Measurements from ENCODE around the gene CHN1.

CHN1 gene

DNA sequence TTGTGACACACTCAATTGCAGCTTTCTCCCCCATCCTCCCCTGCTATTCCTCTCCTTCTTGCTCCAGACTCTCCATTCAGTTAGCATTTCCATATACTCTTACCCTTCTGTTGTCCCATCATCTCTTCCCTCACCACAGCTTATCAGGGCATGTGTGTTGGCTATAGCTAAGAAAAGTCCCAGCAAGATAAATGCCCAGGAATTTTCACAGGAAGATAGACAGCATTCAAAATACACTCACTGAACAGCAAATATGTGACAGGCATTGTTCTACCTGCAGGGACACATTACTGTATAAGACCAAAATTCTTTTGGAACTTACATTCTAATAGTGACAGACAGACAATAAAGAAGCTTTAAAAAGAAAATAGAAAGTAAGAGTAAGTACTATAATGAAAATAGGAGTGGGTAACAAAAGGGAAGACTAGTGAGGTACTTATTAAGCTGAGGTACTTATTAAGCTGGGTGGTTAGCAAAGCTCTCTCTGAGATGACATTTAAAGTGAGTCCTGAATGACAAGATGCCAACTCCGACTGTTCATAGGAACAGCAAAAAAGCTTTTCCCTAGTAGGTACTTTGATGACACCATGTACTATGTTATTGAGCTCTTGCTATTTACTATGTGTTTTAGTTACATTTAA is 86.2 kb downstream of the CHN1 start:
- ATAC-seq, result no peak

GRCh38 chr2:174916270-174916930 is 88.8 kb downstream of the CHN1 start:
- no peak for ATAC-seq

- ATAC-seq, result no peak
Measured at GRCh38 chr2:174914853-174915760, 90.1 kb downstream of the CHN1 start.

DNA sequence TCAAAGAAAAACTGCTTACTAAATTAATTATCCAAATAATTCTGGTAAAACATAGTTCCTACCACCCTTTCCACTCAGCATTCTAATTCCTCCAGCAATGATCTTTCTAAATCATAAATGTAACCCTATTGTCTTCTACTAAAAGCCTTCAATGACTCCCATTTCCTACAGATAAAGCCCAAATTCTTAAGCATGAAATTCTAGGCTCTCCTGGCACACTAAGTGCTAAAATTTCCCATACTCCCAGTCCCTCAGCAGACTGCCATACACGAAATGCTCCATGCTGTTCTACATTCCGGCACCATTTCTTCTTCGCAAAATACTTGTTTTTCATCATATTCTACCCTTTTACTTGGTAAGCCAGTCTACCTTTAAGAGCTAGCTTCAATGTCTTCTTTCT is 96.9 kb downstream of the CHN1 start:
- no peak for ATAC-seq

GRCh38 chr2:174903264-174903556 is 102.0 kb downstream of the CHN1 start:
- no peak for ATAC-seq

- peak in 1 of 2 donors; percentile 56 for ATAC-seq
Measured at GRCh38 chr2:174902506-174903263, 102.5 kb downstream of the CHN1 start.

DNA sequence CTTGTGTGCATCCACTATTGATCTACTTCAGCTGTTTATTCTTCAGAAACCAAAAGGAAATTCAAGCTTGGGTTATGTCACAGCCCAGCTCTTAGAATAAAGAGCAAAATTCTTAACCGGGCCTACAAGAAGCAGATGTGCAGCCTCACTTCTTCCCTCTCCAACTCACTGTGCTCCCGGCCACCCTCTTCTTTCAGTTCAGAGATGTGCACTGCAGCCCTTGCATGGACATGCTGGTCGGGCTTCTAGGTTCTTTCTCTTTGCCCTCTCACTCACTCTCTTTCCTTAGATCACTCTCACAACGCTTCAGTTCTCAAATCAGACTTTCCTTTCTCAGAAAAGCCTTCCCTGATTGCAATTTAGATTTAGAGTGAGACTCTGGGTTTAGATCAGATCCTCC is 104.1 kb downstream of the CHN1 start:
- ATAC-seq, result peak; percentile 41 to 66

DNA sequence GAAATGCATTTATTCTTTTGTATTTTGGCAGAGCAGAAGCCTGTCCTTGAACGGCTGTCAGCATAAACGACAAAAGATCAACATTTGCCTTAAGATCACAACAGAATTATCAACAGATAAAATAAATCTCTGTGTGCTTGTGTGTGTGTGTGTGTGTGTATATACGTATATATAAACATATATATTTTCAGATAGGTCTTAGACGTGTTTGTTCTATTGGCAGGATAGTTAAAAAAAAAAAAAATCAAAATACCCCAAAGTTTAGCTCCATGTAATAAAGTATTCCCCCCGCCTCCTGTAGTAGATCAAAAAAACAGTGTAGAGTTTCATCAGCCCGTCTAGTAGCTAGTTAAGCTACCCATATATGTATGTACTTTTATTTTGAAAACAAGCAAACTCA is 107.9 kb downstream of the CHN1 start:
- ATAC-seq, result no peak

DNA sequence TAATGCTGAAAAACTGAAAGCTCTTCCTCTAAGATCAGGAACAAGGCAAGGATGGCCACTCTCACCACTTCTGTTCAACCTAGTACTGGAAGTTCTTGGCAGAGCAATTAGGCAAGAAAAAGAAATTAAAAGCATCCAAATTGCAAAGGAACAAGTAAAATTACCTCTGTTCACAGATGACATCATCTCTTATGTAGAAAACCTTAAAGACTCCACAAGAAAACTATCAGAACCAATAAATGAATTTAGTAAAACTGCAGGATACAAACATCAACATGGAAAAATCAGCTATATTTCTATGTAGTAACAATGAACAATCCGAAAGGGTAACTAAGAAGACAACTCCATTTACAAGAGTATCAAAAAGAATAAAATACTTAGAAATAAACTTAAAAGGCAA is 112.2 kb downstream of the CHN1 start:
- no peak for ATAC-seq

DNA sequence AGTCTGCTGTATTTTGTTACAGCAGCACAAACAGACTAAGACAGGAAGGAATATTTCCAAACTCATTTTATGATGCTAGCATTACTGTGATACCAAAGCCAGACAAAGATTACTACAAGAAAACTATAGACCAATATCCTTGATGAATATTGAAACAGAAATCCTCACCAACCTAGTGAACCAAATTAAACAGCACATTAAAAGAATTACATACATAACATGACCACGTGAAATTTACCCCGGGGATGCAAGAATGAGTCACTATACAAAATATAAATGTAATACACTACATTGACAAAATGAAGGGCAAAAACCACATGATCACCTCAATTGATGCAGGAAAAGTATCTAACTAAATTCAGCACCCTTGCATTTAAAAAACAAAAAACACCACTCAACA is 112.6 kb downstream of the CHN1 start:
- ATAC-seq, result no peak

- ATAC-seq, result no peak
Measured at GRCh38 chr2:174888646-174889271, 116.4 kb downstream of the CHN1 start.

GRCh38 chr2:174888146-174888545 is 117.0 kb downstream of the CHN1 start:
- no peak for ATAC-seq

- no peak for ATAC-seq
Measured at GRCh38 chr2:174882416-174882815, 122.8 kb downstream of the CHN1 start.

DNA sequence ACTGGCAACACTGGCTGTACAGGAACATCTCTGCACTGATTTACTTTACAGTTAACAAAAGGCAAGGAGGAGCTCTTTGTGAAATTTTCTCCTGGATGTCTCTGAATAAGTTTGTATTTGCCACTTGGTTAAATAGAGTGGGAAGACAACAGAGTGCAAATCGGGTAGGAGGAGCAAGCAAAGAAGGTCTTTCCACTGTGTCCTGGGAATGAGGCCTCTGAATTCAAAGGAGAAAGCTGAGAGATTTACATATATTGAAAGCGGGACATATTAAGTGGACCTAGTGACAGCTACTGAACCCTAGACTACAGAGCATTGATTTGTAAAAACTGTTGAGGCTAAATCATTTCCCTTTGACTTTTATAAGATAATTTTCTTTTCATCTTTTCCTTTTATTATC is 123.5 kb downstream of the CHN1 start:
- ATAC-seq, result no peak

DNA sequence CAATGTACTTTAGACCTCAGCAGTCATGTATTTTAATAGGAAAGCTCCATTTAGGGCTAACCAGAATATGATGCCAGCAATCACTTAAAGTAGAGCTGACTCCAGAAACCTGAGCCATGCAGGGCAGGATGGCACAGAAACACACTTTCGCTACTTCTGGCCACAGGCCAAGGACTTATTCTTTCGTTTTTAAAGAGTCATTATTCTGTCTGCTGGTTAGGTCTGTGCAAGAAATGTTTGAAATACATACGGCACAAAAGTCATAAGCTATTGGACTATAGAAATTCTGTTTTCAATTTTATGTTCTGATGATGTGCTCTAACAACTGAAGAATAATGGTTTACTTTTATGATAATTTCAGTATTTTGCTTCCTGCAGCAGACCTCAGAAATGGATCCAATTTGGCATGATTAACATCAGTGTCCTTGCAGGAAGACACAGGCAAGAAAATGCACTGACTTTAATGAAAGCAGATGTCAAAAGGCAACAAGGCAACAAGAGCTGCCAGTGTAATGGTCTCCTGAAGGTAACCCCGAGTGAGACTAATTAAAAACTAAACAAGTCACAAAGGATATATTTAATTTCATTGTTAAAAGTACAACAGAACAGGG is 126.5 kb downstream of the CHN1 start:
- ATAC-seq, result no peak

DNA sequence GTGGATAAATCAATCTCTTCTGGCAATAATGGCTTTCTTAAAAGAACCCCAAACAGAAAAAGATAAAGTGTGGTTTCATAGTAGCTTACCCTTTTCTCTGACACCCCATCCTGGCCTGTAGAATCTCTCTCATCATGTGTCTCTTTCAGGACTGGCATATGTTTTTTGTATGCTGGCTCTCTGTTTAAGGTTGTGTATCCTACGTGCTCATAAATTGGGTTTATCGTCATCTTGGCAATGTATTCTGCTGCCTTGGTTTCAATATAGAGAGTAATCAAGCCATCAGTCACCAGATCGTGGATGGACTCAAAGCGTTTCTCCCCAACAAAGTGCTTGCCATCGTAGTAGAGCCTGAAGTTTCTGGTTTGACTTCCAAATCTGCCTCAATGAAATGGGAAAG is 127.4 kb downstream of the CHN1 start:
- no peak for ATAC-seq

- no peak for ATAC-seq
Measured at GRCh38 chr2:174877301-174877700, 127.9 kb downstream of the CHN1 start.

- ATAC-seq, result no peak
Measured at GRCh38 chr2:174874085-174874484, 131.1 kb downstream of the CHN1 start.

GRCh38 chr2:174873471-174873870 is 131.7 kb downstream of the CHN1 start:
- ATAC-seq, result no peak

GRCh38 chr2:174870787-174871186 is 134.4 kb downstream of the CHN1 start:
- no peak for ATAC-seq

DNA sequence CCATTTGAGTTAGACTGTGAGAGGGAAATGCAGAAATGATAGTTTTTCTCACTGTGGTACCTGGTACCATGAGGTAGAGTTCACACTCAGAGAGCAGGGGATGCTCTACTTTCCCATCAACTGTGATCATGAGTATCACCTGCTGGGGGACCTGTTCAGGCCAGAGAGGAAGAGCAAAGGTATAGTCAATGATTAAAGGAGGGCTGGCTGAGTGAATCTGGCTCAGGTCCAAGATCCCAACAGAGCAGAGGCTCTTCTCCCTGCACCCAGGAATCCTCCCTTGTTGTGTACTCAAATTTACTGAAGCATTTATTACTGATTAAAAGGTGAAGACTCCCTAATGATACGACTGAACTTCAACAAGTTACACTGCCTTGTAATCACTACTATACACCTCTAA is 136.3 kb downstream of the CHN1 start:
- ATAC-seq, result no peak

- no peak for ATAC-seq
Measured at GRCh38 chr2:174866421-174866820, 138.8 kb downstream of the CHN1 start.
